Germinal center (tissue), 1 donor: ENCODE results near the gene CCR5AS.
"Not testable (repeated sequence)": the region's sequence is repeated elsewhere in the genome, so short reads cannot be mapped to it uniquely, and the experiment has no call there.

Experiments
- DNase-seq: peaks from one replicate; pipeline ENCODE4 v3.0.0; 2012; ENCODE audit warnings: mixed read lengths, low spot score

Gene CCR5AS

GRCh38 chr3:46406788-46407611, at the start of gene CCR5AS, which contains the start of gene CCRL2:
Gene CCR5AS, minus strand, starts transcription at chr3:46407066.
Gene CCRL2, plus strand, starts transcription at chr3:46407259. Its CDS starts 821 bp downstream, at chr3:46408080.
- peak; percentile 12 for DNase-seq

DNA sequence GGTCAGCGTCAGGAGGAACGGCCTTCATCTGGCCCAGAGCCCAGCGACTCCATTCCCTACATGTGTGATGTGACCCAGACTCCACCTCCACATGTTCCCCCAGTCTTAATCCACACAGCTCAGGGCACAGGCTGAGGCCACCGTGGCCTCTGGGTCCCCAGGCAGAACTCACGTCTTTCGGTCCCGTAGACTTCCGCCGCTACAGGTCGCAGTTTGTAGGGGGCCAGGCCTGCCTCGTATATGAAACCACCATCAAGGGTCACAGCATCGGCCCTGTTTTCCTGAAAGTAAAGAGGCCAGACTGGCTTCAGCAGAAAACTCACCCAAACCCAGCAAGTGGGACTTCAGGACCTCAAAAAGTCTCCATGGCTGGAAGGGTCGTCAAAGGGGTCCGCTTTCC, 49.3 kb upstream of the CCR5AS start:
- DNase-seq, result no peak

DNA sequence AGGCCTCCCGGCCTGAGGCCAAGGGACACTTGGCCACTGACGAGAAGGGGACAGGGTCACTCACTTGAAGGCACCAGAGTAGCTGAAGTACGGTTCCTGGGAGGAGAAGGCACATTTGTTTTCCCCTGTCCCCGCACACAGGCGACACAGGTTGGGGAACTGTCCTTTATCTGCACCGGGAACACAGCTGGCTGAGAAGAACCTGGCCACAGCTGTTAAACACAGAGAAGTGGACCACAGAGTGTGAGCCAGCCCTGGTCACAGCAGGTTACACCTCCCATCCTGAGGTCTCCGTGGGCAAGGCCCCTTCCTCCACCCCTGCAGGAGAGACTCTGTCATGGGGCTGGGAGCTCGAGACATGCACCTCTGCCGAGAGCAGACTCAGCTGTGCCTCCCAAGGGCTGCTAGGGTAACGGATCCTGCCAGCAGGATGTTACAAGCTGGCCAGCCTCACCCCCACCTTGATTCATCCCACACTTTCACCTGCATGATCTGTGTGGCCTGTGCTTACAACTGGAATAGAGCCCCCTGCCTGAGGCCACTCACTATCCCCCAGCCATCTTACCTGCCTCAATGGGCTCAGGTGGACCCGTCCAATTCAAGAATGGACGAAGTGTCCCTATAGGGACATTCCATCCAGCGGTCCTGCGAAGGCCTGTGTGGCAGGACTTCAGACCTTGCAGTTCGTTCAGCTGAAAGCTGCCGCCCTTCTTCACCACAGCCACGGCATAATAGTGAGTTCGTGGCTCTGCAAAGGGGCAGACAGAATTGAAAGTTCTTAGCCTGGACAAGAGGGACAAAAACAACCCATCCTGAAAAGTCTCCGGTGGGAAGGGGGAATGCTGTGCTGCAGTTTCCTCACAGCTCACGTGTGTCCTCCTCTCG, 48.6 kb upstream of the CCR5AS start:
- DNase-seq, result no peak

DNA sequence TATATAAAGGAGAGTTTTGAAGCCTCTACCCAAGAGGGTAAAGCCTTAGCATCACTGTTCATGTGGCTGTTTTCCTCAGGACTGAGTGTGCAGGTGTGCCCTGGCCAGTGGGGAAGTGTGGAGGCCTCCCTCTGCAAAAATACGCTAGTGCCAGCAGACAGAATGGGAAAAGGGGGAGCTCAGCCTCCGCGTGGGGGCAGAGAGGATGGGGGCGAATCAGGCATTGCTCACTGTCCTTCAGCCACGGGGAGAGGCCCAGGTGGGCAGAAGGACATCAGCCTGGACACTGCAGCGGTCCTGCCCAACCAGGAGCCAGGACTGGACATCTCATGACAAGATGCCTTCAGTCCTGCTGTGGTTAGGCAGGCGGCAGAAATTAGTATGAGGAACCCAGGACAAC, 47.7 kb upstream of the CCR5AS start:
- DNase-seq, result no peak

- no peak for DNase-seq
Measured at GRCh38 chr3:46454209-46454595, 47.3 kb upstream of the CCR5AS start.

GRCh38 chr3:46453526-46454208, 46.8 kb upstream of the CCR5AS start:
- no peak for DNase-seq

DNA sequence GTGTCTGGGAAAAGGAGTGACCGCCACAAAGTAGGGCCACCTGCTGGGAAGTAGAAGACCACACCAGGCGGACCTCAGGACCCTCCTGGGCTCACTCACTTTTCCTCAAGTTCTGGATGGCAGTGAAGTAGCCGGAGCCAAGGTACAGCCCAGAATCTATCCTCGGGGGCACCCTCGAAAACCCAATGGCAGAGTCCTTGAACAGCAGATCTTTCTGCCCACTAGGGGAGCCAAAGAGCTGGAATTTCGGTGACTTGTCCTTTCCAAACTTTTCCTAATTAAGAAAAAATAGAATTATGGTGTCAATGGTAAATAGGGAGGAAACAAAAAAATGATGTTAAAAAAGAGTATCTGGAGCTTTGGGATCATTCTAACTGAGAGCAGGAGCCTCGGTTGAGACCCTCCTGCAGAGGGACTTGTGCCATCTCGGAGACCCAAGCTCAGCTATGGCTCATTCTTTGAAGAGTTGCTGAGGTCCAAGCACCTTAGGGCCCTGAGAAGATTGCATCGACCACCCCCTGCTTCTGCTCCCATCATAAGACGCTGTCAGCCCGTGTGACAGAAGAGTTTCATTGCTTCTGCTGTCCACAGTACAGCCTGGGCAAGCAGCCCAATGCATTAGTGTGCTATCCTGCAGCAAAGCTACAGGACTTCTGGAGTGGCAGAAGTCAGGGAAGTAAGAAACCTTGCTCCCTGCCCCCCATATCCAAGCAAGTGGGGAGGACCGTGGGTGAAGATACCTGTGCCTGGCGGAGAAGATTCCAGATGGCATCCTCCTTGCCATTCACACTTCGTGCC, 43.1 kb upstream of the CCR5AS start:
- peak; percentile 32 for DNase-seq

- no peak for DNase-seq
Measured at GRCh38 chr3:46448721-46449120, 41.9 kb upstream of the CCR5AS start.

GRCh38 chr3:46447228-46447985, 40.5 kb upstream of the CCR5AS start:
- no peak for DNase-seq

GRCh38 chr3:46442576-46443530, 36.0 kb upstream of the CCR5AS start:
- DNase-seq, result no peak

DNA sequence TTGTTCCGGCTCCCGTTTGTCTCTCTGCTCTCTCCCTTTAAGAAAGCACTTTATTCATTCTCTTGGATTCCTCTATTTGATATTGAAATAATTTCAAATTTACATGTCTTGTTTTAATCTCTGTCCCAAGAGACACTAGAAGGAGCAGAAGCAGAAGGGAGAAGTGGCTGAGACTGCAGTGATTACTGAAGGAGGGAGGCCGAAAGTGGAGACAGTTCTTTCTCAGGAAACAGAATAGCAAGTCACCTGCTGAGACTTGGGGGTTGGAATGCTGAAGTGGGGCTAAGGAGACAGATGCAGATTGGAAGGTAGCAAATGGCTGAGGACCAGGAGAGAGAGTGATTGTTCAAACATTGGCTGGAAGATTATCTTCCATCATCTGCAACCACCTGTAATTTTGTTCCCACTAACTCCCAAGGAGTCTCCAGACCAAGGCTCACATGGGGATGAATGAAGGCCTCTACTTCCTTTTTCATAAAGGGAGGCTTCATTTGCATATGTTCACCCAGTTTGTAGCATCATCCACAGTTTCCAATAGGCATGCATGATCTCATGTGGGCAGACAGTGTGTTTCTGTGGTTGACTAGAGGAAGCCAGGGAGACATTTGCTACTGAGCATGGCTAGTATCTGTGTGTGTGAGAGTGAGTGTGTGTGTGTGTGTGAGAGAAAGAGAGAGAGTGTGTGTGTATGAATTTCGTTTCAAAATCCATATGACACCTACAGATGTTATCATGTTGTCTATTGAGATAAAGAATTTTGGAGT, 33.8 kb upstream of the CCR5AS start:
- DNase-seq, result peak; percentile 21

GRCh38 chr3:46438831-46439230, 32.0 kb upstream of the CCR5AS start:
- no peak for DNase-seq

DNA sequence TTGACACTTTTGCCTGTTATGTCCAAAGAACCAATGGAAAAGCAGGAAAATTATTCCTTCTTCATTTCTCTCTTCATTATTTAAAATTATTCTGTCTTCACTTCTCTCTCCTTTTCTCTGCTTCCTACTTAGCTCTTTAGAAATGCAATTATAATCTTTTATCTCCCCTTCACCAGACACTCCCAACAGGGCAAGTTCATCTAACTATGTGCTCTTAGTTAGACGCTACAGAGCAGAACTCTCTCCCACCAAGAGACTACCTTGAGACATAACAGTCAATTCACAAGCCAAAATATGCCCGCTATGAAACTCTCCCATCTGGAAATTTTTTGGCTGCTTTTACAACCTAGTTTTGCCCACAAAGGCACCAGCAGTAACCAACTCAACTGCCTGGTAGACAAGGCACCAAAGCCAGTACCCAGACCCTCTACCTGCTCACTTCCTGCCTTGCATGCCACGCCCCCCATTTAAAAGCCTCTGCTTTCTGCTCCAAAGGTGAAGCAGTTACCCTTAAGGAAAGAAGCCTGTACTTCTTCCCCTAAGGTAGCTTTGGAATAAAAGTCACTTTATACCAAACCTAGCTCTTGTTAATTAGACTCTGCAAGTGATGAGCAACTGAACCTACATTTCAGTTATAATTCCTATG, 28.3 kb upstream of the CCR5AS start:
- no peak for DNase-seq

DNA sequence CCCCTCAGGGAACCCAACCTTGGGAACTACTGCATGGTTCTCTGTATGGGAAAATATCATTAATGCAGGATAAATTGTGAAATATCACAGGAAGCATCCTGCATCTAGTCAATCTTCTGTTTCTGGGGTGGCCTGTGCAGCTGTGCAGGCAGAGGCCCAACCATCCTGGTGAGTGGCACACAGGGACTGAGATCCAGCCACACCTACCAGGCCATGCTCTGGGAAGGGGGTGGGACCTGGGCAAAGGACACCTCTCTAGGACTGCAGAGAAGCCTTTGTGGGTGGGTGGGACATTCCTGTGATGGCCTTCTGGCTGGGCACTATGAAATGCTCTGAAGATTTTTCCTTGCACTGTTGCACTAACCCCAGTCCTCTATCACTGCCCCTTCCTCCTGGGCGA, 27.0 kb upstream of the CCR5AS start:
- DNase-seq, result no peak

- DNase-seq, result not testable (repeated sequence)
Measured at GRCh38 chr3:46433118-46433517, 26.3 kb upstream of the CCR5AS start.

DNA sequence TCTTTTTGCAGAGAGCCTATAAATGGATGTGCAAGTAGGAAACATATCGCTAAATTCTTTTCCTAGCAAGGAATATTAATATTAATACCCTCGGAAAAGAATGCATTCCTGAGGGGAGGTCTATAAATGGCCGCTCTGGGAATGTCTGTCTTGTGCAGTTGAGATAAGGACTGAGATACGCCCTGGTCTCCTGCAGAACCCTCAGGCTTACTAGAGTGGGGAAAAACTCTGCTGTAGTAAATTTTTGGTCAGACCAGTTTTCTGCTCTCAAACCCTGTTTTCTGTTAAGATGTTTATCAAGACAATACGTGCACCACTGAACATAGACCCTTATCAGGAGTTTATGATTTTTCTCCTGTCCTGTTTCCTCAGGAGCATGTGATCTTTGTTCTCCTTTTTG, 25.0 kb upstream of the CCR5AS start:
- not testable (repeated sequence) for DNase-seq

GRCh38 chr3:46430879-46431278, 24.0 kb upstream of the CCR5AS start:
- DNase-seq, result not testable (repeated sequence)

GRCh38 chr3:46429671-46430070, 22.8 kb upstream of the CCR5AS start:
- no peak for DNase-seq
